A673 (cell line): ENCODE measurements around the gene KRT6C. TPM values are rescaled to one million over a fixed set of nuclear protein-coding genes. Genes with fewer than 3 reads are reported as not detected.

Experiments used
- Bru-seq: library from RNA; stranded (reverse); fragments of 400-500 nt; gene quantifications from one replicate; lab custom pipeline; 2021; lab: Mats Ljungman, UMichigan
- BruChase-seq, 2 experiments: library from RNA; stranded (reverse); fragments of 400-500 nt; gene quantifications; one replicate each; lab custom pipeline; 2021; lab: Mats Ljungman, UMichigan
- BruUV-seq: library from RNA; stranded (reverse); fragments of 400-500 nt; replicated peaks from 2 replicates; lab custom pipeline; 2021; lab: Mats Ljungman, UMichigan
- CTCF ChIA-PET: fragments of 300-600 bp; sonication (Branson Sonifier 250); formaldehyde crosslinking; loops from one replicate; lab custom pipeline; 2022; ENCODE audit warnings: antibody characterized with exemption; lab: Charles Lee
- POLR2A ChIA-PET: fragments of 300-600 bp; sonication (Branson Sonifier 250); formaldehyde crosslinking; loops from one replicate; lab custom pipeline; 2022; ENCODE audit warnings: antibody characterized with exemption; ENCODE audit not compliant: low non-redundant PET; lab: Charles Lee
- DNase-seq: peaks from one replicate; pipeline ENCODE4 v3.0.0-alpha.2; 2015; ENCODE audit warnings: low spot score
- H3K27ac ChIP-seq: fragments of 200-600 bp; sonication (generic); 2 replicates; pipeline ENCODE4 v1.5.1; 2016; ENCODE audit warnings: mixed run types, low read depth, mild to moderate bottlenecking, mixed read lengths, antibody characterized with exemption, low read length; ENCODE audit not compliant: poor library complexity, severe bottlenecking
- H3K27me3 ChIP-seq: fragments of 200-600 bp; sonication (generic); replicated peaks from 2 replicates; pipeline ENCODE4 v1.6.1; 2017; ENCODE audit warnings: mixed run types, low read depth, mild to moderate bottlenecking, mixed read lengths, antibody characterized with exemption, low read length; ENCODE audit not compliant: insufficient read depth, poor library complexity
- H3K36me3 ChIP-seq: fragments of 200-600 bp; sonication (generic); 2 replicates; pipeline ENCODE4 v1.6.1; 2016; ENCODE audit warnings: mixed run types, mild to moderate bottlenecking, mixed read lengths, antibody characterized with exemption, low read length; ENCODE audit not compliant: insufficient read depth, poor library complexity, severe bottlenecking
- H3K4me1 ChIP-seq: fragments of 200-600 bp; sonication (generic); 2 replicates; pipeline ENCODE4 v1.6.1; 2017; ENCODE audit warnings: mixed run types, mild to moderate bottlenecking, mixed read lengths, antibody characterized with exemption, low read length; ENCODE audit not compliant: insufficient read depth, poor library complexity, severe bottlenecking
- H3K4me3 ChIP-seq: fragments of 200-600 bp; sonication (generic); 2 replicates; pipeline ENCODE4 v1.5.1; 2016; ENCODE audit warnings: low read depth, mixed run types, mild to moderate bottlenecking, mixed read lengths, low read length; ENCODE audit not compliant: poor library complexity, severe bottlenecking
- H3K9me3 ChIP-seq: fragments of 200-600 bp; sonication (generic); 2 replicates; pipeline ENCODE4 v1.6.1; 2016; ENCODE audit warnings: mixed run types, low read depth, mild to moderate bottlenecking, mixed read lengths, antibody characterized with exemption, low read length; ENCODE audit not compliant: poor library complexity, severe bottlenecking
- CTCF ChIP-seq: fragments of 300-800, 200-600 bp; sonication (generic); conservative IDR thresholded peaks from 2 replicates; pipeline ENCODE4 v1.5.1; 2017; ENCODE audit warnings: low read depth, mild to moderate bottlenecking, antibody characterized with exemption, low read length, moderate library complexity, mixed read lengths
- EZH2 ChIP-seq: fragments of 200-600 bp; sonication (generic); IDR thresholded peaks from 2 replicates; pipeline ENCODE4 v1.6.1; 2017; ENCODE audit warnings: borderline replicate concordance, low read depth, mild to moderate bottlenecking, mixed read lengths, antibody characterized with exemption, low read length; ENCODE audit not compliant: poor library complexity, severe bottlenecking
- intact Hi-C: fragments of 100-400 bp; cut with micrococcal nuclease; formaldehyde crosslinking; loops from one replicate; pipeline ENCODE4 v1.10.0; 2022; ENCODE audit not compliant: unreplicated experiment
- long read RNA-seq: library from polyadenylated mRNA; stranded (forward); transcript quantifications from one replicate; pipeline ENCODE4 v2.0.0, GENCODE V29; 2022
- total RNA-seq: library from RNA; stranded (reverse); gene quantifications from 2 replicates; pipeline ENCODE4 v1.2.3, GENCODE V29; 2021

Gene KRT6C
- total RNA-seq = not detected in 2 replicates
- Bru-seq, nascent RNA = not detected
- not detected for BruChase-seq, experiment 1, labeled RNA remaining after a 2-hour chase
- BruChase-seq, experiment 2, labeled RNA remaining after a 6-hour chase = not detected
- long read RNA-seq = 0 reads

DNA sequence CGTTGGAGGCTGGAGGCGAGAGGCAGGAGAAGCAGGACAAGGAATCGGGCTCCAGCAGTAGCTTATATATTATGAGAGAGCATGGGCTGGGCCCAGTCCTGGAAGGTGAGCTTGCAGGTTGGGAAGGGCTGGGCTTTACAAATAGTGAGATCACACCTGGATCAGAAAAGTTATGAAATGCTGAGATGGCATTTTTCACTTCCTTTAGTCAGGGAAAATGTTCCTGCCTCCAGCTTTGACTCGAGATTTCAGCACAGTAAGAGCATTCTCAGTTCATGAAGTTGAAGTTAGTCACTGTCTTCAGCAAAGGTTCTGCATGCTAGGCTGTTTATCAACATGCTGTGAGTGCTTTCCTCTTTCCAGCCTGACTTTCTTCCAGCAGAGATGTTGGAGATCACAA, at the start of gene KRT6C:
KRT6C (minus strand) TSS at position 38 of the 400 bp plus-strand sequence. CDS start 68 bp downstream, outside the sequence.
- POLR2A ChIA-PET = no interaction called here

GRCh38 chr12:52522346-52523011, 48.9 kb upstream of the KRT6C start:
- ChIA-PET POLR2A (no interaction called here), CTCF (no interaction called here)
- Histone ChIP-seq H3K4me1 (peaks cover 14% of the 10 kb centered on the region), H3K9me3 (no peaks in the 10 kb centered on the region), H3K4me3 (no peak overlapping the region), H3K36me3 (no peaks in the 10 kb centered on the region), H3K27me3 (no peaks in the 10 kb centered on the region), H3K27ac (no peak overlapping the region)
- intact Hi-C loops = no loop called here
- TF ChIP-seq EZH2 (no peak), CTCF (no peak)
- BruUV-seq = no TSS peak
- peak; percentile 29 for DNase-seq

More for the DNA sequence above, at the start of gene KRT6C:
- no peak for DNase-seq
- Histone ChIP-seq H3K4me3 (no peak within 1 kb of the TSS), H3K36me3 (no peaks in the 10 kb centered on the region), H3K27me3 (peaks cover 3% of the 10 kb centered on the region), H3K9me3 (no peaks in the 10 kb centered on the region), H3K4me1 (no peaks in the 10 kb centered on the region), H3K27ac (no peak within 1 kb of the TSS)
- BruUV-seq = no TSS peak
- CTCF ChIA-PET = no interaction called here
- intact Hi-C loops = no loop called here
- TF ChIP-seq EZH2 (no peak), CTCF (no peak)

DNA sequence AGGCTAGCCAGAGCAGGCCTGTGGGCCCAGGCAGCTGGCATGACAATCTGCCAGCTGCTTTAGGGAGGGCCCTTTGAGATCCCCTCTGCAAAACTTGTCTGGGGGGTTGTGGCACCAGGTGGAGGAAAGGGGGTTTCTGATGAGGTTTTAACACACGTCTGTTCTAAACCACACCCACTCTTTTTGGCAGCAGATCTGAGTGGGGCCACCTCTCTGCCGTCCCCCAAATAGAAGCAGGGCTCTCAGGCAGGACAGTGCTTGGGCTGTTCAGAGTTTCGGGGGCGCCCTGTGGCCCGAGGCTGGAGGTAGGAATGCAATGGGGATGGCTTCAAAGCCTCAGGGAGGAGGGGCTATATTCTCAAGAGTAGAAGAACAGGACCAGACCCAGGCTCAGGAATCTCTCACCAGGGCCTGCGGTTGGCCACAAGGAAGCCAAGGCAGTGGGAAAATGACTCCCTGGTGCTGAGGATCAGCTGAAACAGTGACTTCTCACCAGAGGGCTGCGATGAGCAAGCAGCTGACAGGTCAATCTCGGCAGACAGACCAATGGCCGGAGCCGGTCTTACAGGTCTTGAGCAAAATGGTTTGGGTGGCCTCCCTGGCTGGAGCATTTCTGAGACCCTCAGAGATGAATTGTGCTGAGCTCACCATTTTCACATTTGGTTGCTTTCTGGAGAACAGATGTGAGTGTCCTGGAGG, 48.1 kb upstream of the KRT6C start:
- BruUV-seq = no TSS peak
- Histone ChIP-seq H3K36me3 (no peaks in the 10 kb centered on the region), H3K27ac (no peak overlapping the region), H3K9me3 (no peaks in the 10 kb centered on the region), H3K4me1 (peaks cover 14% of the 10 kb centered on the region), H3K27me3 (no peaks in the 10 kb centered on the region), H3K4me3 (no peak overlapping the region)
- intact Hi-C loops = no loop called here
- no peak for DNase-seq
- TF ChIP-seq EZH2 (no peak), CTCF (no peak)
- ChIA-PET POLR2A (no interaction called here), CTCF (no interaction called here)
